Natural killer cell (primary cell): Measurements from ENCODE around the gene UPK1A. TPM values are rescaled to one million over a fixed set of nuclear protein-coding genes. Genes with fewer than 3 reads are reported as not detected.
"Not testable (repeated sequence)": the region's sequence is repeated elsewhere in the genome, so short reads cannot be mapped to it uniquely, and the experiment has no call there.

Source experiments
- ATAC-seq, 3 donors: fragments of 150-1000 bp in 2 of 3; fragments of 200-7000 bp in 1 of 3; cut with Tn5 transposase; 1 replicate in 1 of 3; 2 replicates in 2 of 3; pipeline ENCODE4 v1.10.0; 2021; ENCODE audit warnings: mild to moderate bottlenecking in 2 of 3, moderate library complexity in 2 of 3
- DNase-seq, 2 donors: peaks; one replicate each; pipeline versions ENCODE4 v3.0.0 to v3.0.0-alpha.2; 2013 to 2021; ENCODE audit warnings: mixed read lengths in 1 of 2
- H3K27ac ChIP-seq: one replicate; pipeline ENCODE4 v1.5.1; 2013; ENCODE audit warnings: mild to moderate bottlenecking, low read length
- H3K27me3 ChIP-seq: one replicate; pipeline ENCODE4 v1.6.1; 2013; ENCODE audit warnings: low read length; ENCODE audit not compliant: control insufficient read depth, insufficient read depth
- H3K36me3 ChIP-seq: one replicate; pipeline ENCODE4 v1.6.1; 2013; ENCODE audit warnings: low read length; ENCODE audit not compliant: control insufficient read depth, insufficient read depth
- H3K4me1 ChIP-seq: one replicate; pipeline ENCODE4 v1.6.1; 2013; ENCODE audit warnings: low read length; ENCODE audit not compliant: control insufficient read depth, insufficient read depth
- H3K4me3 ChIP-seq: one replicate; pipeline ENCODE4 v1.5.1; 2013; ENCODE audit warnings: low read length
- H3K9me3 ChIP-seq: one replicate; pipeline ENCODE4 v1.6.1; 2013; ENCODE audit warnings: low read length; ENCODE audit not compliant: control insufficient read depth, insufficient read depth
- H3K27ac Mint-ChIP-seq, 2 donors: one replicate each; pipeline ENCODE4 v1.8.0; 2022; ENCODE audit warnings: mild to moderate bottlenecking in 2 of 2, mixed read lengths in 2 of 2, moderate library complexity in 1 of 2
- H3K27me3 Mint-ChIP-seq, 2 donors: one replicate each; pipeline ENCODE4 v1.8.0; 2022; ENCODE audit warnings: low read depth in 2 of 2, mixed read lengths in 2 of 2
- H3K36me3 Mint-ChIP-seq: one replicate; pipeline ENCODE4 v1.8.0; 2022; ENCODE audit warnings: mixed read lengths
- H3K4me1 Mint-ChIP-seq, 2 donors: one replicate each; pipeline ENCODE4 v1.8.0; 2022; ENCODE audit warnings: mixed read lengths in 2 of 2
- H3K4me3 Mint-ChIP-seq: one replicate; pipeline ENCODE4 v1.8.0; 2022; ENCODE audit warnings: mild to moderate bottlenecking, moderate library complexity, mixed read lengths
- H3K9me3 Mint-ChIP-seq, 2 donors: one replicate each; pipeline ENCODE4 v1.8.0; 2022; ENCODE audit warnings: mixed read lengths in 2 of 2
- CTCF ChIP-seq: fragments of 200-600 bp; IDR thresholded peaks from one replicate; pipeline ENCODE4 v1.8.0; 2022; ENCODE audit warnings: antibody characterized with exemption
- WGBS: methylation state at CpG from one replicate; pipeline ENCODE4 v1.1.7; 2013; ENCODE audit warnings: missing lambda C conversion rate; ENCODE audit not compliant: insufficient coverage; 5-methylcytosine and 5-hydroxymethylcytosine counted together
- intact Hi-C: fragments of 100-400 bp; cut with micrococcal nuclease; formaldehyde crosslinking; loops from one replicate; pipeline ENCODE4 v1.14.2; 2022
- total RNA-seq, 4 donors: library from RNA; stranded (reverse); fragments of 120-200 nt in 1 of 4; gene quantifications; one replicate each; pipeline versions ENCODE4 v1.2.3 to v1.2.4, GENCODE V29; 2013 to 2022

The UPK1A gene
- total RNA-seq, 3 donors from 2014 or later (not counting 1 experiment from before 2014, with no cell fraction given) = not detected

- Histone ChIP-seq H3K27ac (no peak overlapping the region), H3K9me3 (no peaks in the 10 kb centered on the region), H3K4me1 (peaks cover 18% of the 10 kb centered on the region), H3K36me3 (peaks cover 20% of the 10 kb centered on the region), H3K4me3 (no peak overlapping the region), H3K27me3 (no peaks in the 10 kb centered on the region)
- no peaks in the 10 kb centered on the region for H3K27me3 Mint-ChIP-seq
- WGBS = 60% methylated on average over 9 of the region's 9 CpGs
- H3K36me3 Mint-ChIP-seq = no peaks in the 10 kb centered on the region
- intact Hi-C loops = no loop called here
- no peak for DNase-seq
- peaks cover 13 to 29% of the 10 kb centered on the region in 2 donors for H3K4me1 Mint-ChIP-seq
- TF ChIP-seq CTCF = no peak
- ATAC-seq = no peak
- H3K4me3 Mint-ChIP-seq = no peak overlapping the region
- H3K27ac Mint-ChIP-seq = no peak overlapping the region
- H3K9me3 Mint-ChIP-seq = no peaks in the 10 kb centered on the region
Observed at GRCh38 chr19:35650581-35650980, 15.7 kb upstream of the UPK1A start.

- peaks cover 50% of the 10 kb centered on the region for H3K36me3 ChIP-seq
- DNase-seq, H3K9me3 ChIP-seq, H3K27ac ChIP-seq, H3K27me3 Mint-ChIP-seq, H3K36me3 Mint-ChIP-seq, H3K4me1 ChIP-seq, ATAC-seq, H3K9me3 Mint-ChIP-seq, H3K4me3 Mint-ChIP-seq, H3K4me3 ChIP-seq, H3K27me3 ChIP-seq, intact Hi-C loops, H3K27ac Mint-ChIP-seq: not testable (repeated sequence)
- WGBS = 95% methylated on average over 6 of the region's 6 CpGs
- H3K4me1 Mint-ChIP-seq = peaks cover 6 to 23% of the 10 kb centered on the region in 2 donors
Observed at GRCh38 chr19:35654828-35655227, 11.5 kb upstream of the UPK1A start.

- 94% methylated on average over 4 of the region's 4 CpGs for WGBS
- ATAC-seq (no peak), DNase-seq (no peak)
- no peak for TF ChIP-seq CTCF
- H3K36me3 ChIP-seq = peaks cover 52% of the 10 kb centered on the region
- H3K27ac ChIP-seq = no peak overlapping the region
- Mint-ChIP-seq H3K4me1 (peaks cover 6 to 23% of the 10 kb centered on the region in 2 donors), H3K9me3 (no peaks in the 10 kb centered on the region), H3K4me3 (no peak overlapping the region), H3K27me3 (no peaks in the 10 kb centered on the region), H3K27ac (no peak overlapping the region), H3K36me3 (no peaks in the 10 kb centered on the region)
- H3K9me3 ChIP-seq = no peaks in the 10 kb centered on the region
- H3K4me1 ChIP-seq = no peaks in the 10 kb centered on the region
- H3K27me3 ChIP-seq = no peaks in the 10 kb centered on the region
- H3K4me3 ChIP-seq = no peak overlapping the region
- intact Hi-C loops = no loop called here
Observed at GRCh38 chr19:35655600-35655999, 10.7 kb upstream of the UPK1A start.

- H3K36me3 ChIP-seq = peaks cover 51% of the 10 kb centered on the region
- H3K9me3 ChIP-seq = no peaks in the 10 kb centered on the region
- intact Hi-C loops = no loop called here
- DNase-seq (no peak), ATAC-seq (no peak)
- Mint-ChIP-seq H3K9me3 (no peaks in the 10 kb centered on the region), H3K4me3 (no peak overlapping the region), H3K4me1 (peaks cover 6 to 13% of the 10 kb centered on the region in 2 donors), H3K27me3 (no peaks in the 10 kb centered on the region), H3K36me3 (no peaks in the 10 kb centered on the region), H3K27ac (no peak overlapping the region)
- H3K4me3 ChIP-seq = no peak overlapping the region
- TF ChIP-seq CTCF = no peak
- H3K27me3 ChIP-seq = no peaks in the 10 kb centered on the region
- WGBS = 91% methylated on average over 6 of the region's 6 CpGs
- no peak overlapping the region for H3K27ac ChIP-seq
- H3K4me1 ChIP-seq = no peaks in the 10 kb centered on the region
Observed at GRCh38 chr19:35656700-35657099, 9.6 kb upstream of the UPK1A start.
